ENCODE results near the gene FREM3. TPM values are rescaled to one million over a fixed set of nuclear protein-coding genes. Genes with fewer than 3 reads are reported as not detected.
"Not testable (repeated sequence)": the region's sequence is repeated elsewhere in the genome, so short reads cannot be mapped to it uniquely, and the experiment has no call there.

The FREM3 gene
- total RNA-seq, 1 donor from 2014 or later = 0.19 TPM

- DNase-seq (no peak), ATAC-seq (ENCODE audit: poor library complexity) (no peak)
- intact Hi-C loops (cut with DNase I) = no loop called here
Observed at GRCh38 chr4:143531380-143531779, 169.1 kb downstream of the FREM3 start.

DNA sequence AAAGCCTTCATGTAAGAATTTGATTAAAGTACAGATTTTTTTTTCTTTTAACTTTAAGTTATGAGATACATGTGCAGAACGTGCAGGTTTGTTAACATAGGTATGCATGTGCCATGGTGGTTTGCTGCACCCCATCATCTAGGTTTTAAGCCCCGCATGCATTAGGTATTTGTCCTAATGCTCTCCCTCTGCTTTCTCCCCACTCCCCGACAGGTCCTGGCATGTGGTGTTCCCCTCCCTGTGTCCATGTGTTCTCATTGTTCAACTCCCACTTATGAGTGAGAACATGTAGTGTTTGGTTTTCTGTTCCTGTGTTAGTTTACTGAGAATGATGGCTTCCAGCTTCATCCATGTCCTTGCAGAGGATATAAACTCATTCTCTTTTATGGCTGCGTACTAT, 172.4 kb downstream of the FREM3 start:
- ATAC-seq (ENCODE audit: poor library complexity); DNase-seq; intact Hi-C loops (cut with DNase I): not testable (repeated sequence)

Other genes starting within 250 kb of the FREM3 start
- gene SMARCA5, start 187.0 kb downstream of the FREM3 start, total RNA-seq = 27.9 TPM
- 0.19 TPM for gene GYPE, start 204.9 kb upstream of the FREM3 start, total RNA-seq

Data from Right ventricle myocardium superior (tissue), 1 donor.